K562 (cell line): ENCODE data around the gene HOXD13. TPM values are rescaled to one million over a fixed set of nuclear protein-coding genes. Genes with fewer than 3 reads are reported as not detected.

Source experiments
- BRD9 ChIP-seq: fragments of 450-650 bp; IDR thresholded peaks from 2 replicates; pipeline ENCODE4 v1.6.1; 2018; ENCODE audit warnings: low read depth; ENCODE audit not compliant: partially characterized antibody
- E2F3 ChIP-seq: fragments of 250-450 bp; sonication (Bioruptor Pico); IDR thresholded peaks from 2 replicates; pipeline ENCODE4 v1.4.0; 2020; ENCODE audit warnings: mild to moderate bottlenecking
- FIP1L1 ChIP-seq: fragments of 200-400 bp; formaldehyde crosslinking; IDR thresholded peaks from 2 replicates; pipeline ENCODE4 v1.6.1; 2018; ENCODE audit warnings: mild to moderate bottlenecking, low read depth, low read length; ENCODE audit not compliant: poor library complexity, severe bottlenecking
- HCFC1 ChIP-seq: IDR thresholded peaks from 2 replicates; pipeline ENCODE4 v1.6.1; 2012; ENCODE audit warnings: low read depth, low read length, improper control_type of control experiment
- KDM4B ChIP-seq, 2 experiments: fragments of 450-650 bp in 1 of 2; sonication (generic) in 1 of 2; IDR thresholded peaks; 2 replicates each; pipeline ENCODE4 v1.6.1; 2016 to 2017; ENCODE audit warnings: borderline replicate concordance in 2 of 2, antibody characterized with exemption in 1 of 2, low read depth in 1 of 2, mild to moderate bottlenecking in 1 of 2
- KDM5B ChIP-seq: fragments of 200-600 bp; sonication (generic); IDR thresholded peaks from 2 replicates; pipeline ENCODE4 v1.6.1; 2012; ENCODE audit warnings: low read depth, mild to moderate bottlenecking, moderate library complexity, low read length, control low read depth, inconsistent platforms; ENCODE audit not compliant: insufficient replicate concordance
- MAFG ChIP-seq: fragments of 450-650 bp; conservative IDR thresholded peaks from 2 replicates; pipeline ENCODE4 v1.6.1; 2016; ENCODE audit warnings: missing genetic modification characterization, missing compliant biosample characterization
- NCOA6 ChIP-seq: fragments of 450-650 bp; IDR thresholded peaks from 2 replicates; pipeline ENCODE4 v1.6.1; 2017; ENCODE audit warnings: mild to moderate bottlenecking
- OTX1 ChIP-seq: fragments of 450-650 bp; formaldehyde crosslinking; IDR thresholded peaks from 2 replicates; pipeline ENCODE4 v1.4.0; 2022; ENCODE audit warnings: mild to moderate bottlenecking
- RAD51 ChIP-seq: fragments of 450-650 bp; IDR thresholded peaks from 2 replicates; pipeline ENCODE4 v1.7.1; 2016; ENCODE audit warnings: low read depth, mild to moderate bottlenecking, borderline replicate concordance
- SETDB1 ChIP-seq: IDR thresholded peaks from one replicate; pipeline ENCODE4 v1.6.1; 2012; ENCODE audit warnings: low read length, control low read depth, inconsistent platforms
- STAT5B ChIP-seq: fragments of 250-450 bp; sonication (Bioruptor Pico); IDR thresholded peaks from 2 replicates; pipeline ENCODE4 v1.8.0; 2021; ENCODE audit warnings: mild to moderate bottlenecking, inconsistent platforms
- TAL1 ChIP-seq: fragments of 450-650 bp; IDR thresholded peaks from 2 replicates; pipeline ENCODE4 v1.6.1; 2016; ENCODE audit warnings: mild to moderate bottlenecking
- TEAD2 ChIP-seq: fragments of 450-650 bp; IDR thresholded peaks from 2 replicates; pipeline ENCODE4 v1.6.1; 2016; ENCODE audit warnings: missing genetic modification characterization, control low read depth, missing compliant biosample characterization
- TRIM24 ChIP-seq, 2 experiments: fragments of 450-650 bp; IDR thresholded peaks; 2 replicates each; pipeline ENCODE4 v1.6.1; 2016
- WHSC1 ChIP-seq: IDR thresholded peaks from one replicate; pipeline ENCODE4 v1.6.1; 2012; ENCODE audit warnings: low read length, control low read depth, inconsistent platforms
- XRCC3 ChIP-seq: fragments of 450-650 bp; IDR thresholded peaks from 2 replicates; pipeline ENCODE4 v1.6.1; 2017; ENCODE audit warnings: mild to moderate bottlenecking, moderate library complexity
- ZC3H4 ChIP-seq: sonication (generic); formaldehyde crosslinking; IDR thresholded peaks from 2 replicates; pipeline ENCODE4 v1.9.0; 2021; ENCODE audit warnings: missing genetic modification reagents, borderline replicate concordance
- ZNF766 ChIP-seq: fragments of 200-800 bp; sonication (Bioruptor generic); conservative IDR thresholded peaks from 2 replicates; pipeline ENCODE4 v1.6.1; 2016; ENCODE audit warnings: missing genetic modification characterization, missing compliant biosample characterization
- polyA plus RNA-seq, 8 experiments: library from polyadenylated mRNA; depleted of rRNA in 4 of 8; stranded (reverse) in 5 of 8; unstranded in 3 of 8; fragments of >200 nt; fragmentation: Nextera tagmentation in 2 of 8; fragmentation: Illumina TruSeq in 1 of 8; extraction: Ambion mirVana in 2 of 8; extraction: Trizol in 1 of 8; gene quantifications; 2 replicates each; pipeline versions ENCODE4 v1.2.1 to v1.2.3, GENCODE V29; 2011 to 2014; ENCODE audit warnings: inconsistent platforms in 1 of 8, missing spikeins in 1 of 8
- total RNA-seq, 7 experiments: library from RNA; depleted of rRNA in 6 of 7; stranded (reverse); fragments of >200 nt in 6 of 7; fragmentation: Illumina TruSeq in 2 of 7; extraction: Trizol in 2 of 7; gene quantifications; 2 replicates each; pipeline versions ENCODE4 v1.2.1 to v1.2.3, GENCODE V29; 2011 to 2021; ENCODE audit warnings: low replicate concordance in 1 of 7
- TF ChIP-seq, protein P1 (sequence below), 2 experiments: fragments of 450-650 bp; IDR thresholded peaks; 2 replicates each; pipeline ENCODE4 v1.6.1; 2018; ENCODE audit warnings: mild to moderate bottlenecking in 2 of 2, low read depth in 1 of 2; ENCODE audit not compliant: partially characterized antibody in 2 of 2
- TF ChIP-seq, protein P2 (sequence below): fragments of 250-450 bp; sonication (Bioruptor Pico); IDR thresholded peaks from 2 replicates; pipeline ENCODE4 v1.8.0; 2022; ENCODE audit warnings: moderate library complexity, mild to moderate bottlenecking, inconsistent platforms
- TF ChIP-seq, protein P3 (sequence below): fragments of 450-650 bp; IDR thresholded peaks from 2 replicates; pipeline ENCODE4 v1.6.1; 2016
- TF ChIP-seq, protein P4 (sequence below): fragments of 250-450 bp; sonication (Bioruptor Pico); IDR thresholded peaks from 2 replicates; pipeline ENCODE4 v1.5.1; 2021; ENCODE audit warnings: mild to moderate bottlenecking

Gene HOXD13
- total and polyA plus RNA-seq, 9 of the 15 experiments (the other 6 are each of a cell fraction or from before 2014, with no cell fraction given), result 0.03 to 0.04 TPM; not detected in 7

DNA sequence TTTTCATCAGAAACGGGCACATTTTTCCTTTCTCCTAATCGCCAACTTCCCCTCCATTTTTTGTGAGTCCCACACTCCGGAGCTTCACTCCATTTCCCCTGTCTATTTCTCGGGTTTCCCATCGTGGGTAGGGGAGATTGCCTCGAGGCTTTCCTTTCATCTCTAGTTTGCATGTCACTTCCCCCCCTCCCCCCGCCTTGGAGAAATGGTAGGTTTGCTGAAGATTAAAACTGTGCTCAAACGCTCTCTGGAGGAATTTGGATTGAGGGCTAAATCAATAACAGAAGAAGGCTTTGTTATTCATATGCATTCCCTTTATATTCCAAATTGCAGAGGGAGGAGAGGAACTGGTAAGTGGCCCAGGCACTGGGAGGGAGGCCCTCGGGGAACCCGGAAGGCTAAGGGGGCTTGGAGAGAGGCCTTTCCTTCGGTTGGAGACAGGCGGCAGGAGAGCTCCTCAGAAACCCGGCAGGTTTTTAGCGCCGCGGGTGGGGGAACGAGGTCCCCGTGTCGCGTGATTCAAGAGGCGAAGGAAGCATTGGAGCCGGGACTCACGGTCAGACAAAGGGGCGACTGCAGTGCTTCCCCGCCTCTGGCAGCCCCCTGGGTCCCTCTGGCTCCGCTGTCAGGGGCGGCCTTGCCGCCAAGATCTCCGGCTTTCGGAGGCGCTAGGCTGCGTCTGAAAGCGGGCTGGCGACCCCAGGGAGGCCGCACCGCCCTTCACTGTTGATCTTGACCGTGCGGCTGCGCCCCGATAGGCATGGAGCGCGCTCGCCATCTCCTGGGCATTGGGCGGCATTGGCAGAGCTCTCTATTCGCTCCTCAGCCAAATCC is 4.7 kb downstream of the HOXD13 start (continued):
- TF ChIP-seq, protein P1, sequence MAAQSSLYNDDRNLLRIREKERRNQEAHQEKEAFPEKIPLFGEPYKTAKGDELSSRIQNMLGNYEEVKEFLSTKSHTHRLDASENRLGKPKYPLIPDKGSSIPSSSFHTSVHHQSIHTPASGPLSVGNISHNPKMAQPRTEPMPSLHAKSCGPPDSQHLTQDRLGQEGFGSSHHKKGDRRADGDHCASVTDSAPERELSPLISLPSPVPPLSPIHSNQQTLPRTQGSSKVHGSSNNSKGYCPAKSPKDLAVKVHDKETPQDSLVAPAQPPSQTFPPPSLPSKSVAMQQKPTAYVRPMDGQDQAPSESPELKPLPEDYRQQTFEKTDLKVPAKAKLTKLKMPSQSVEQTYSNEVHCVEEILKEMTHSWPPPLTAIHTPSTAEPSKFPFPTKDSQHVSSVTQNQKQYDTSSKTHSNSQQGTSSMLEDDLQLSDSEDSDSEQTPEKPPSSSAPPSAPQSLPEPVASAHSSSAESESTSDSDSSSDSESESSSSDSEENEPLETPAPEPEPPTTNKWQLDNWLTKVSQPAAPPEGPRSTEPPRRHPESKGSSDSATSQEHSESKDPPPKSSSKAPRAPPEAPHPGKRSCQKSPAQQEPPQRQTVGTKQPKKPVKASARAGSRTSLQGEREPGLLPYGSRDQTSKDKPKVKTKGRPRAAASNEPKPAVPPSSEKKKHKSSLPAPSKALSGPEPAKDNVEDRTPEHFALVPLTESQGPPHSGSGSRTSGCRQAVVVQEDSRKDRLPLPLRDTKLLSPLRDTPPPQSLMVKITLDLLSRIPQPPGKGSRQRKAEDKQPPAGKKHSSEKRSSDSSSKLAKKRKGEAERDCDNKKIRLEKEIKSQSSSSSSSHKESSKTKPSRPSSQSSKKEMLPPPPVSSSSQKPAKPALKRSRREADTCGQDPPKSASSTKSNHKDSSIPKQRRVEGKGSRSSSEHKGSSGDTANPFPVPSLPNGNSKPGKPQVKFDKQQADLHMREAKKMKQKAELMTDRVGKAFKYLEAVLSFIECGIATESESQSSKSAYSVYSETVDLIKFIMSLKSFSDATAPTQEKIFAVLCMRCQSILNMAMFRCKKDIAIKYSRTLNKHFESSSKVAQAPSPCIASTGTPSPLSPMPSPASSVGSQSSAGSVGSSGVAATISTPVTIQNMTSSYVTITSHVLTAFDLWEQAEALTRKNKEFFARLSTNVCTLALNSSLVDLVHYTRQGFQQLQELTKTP (IDR thresholded peaks at IDR 0.05; ENCODE audit: low read depth in 1 of 2, partially characterized antibody in 2 of 2), result no peak
- TF ChIP-seq TAL1 (no peak), TEAD2 (tag) (no peak), TRIM24 (IDR thresholded peaks at IDR 0.05) (no peak), WHSC1 (no peak), MAFG (tag) (no peak), SETDB1 (no peak), FIP1L1 (peak; percentile 31), KDM4B (IDR thresholded peaks at IDR 0.05; ENCODE audit: borderline replicate concordance in 2 of 2, low read depth in 1 of 2) (no peak), ZC3H4 (no peak), RAD51 (no peak), NCOA6 (no peak), E2F3 (CRISPR knock-in tag) (0 out of 2 replicates have a peak, but pooled peaks have one; percentile 21), OTX1 (no peak), KDM5B (no peak), XRCC3 (no peak), HCFC1 (no peak), BRD9 (no peak), ZNF766 (peak; percentile 61; the same call in 1 of the 2 replicates), STAT5B (no peak)
- TF ChIP-seq, protein P2, sequence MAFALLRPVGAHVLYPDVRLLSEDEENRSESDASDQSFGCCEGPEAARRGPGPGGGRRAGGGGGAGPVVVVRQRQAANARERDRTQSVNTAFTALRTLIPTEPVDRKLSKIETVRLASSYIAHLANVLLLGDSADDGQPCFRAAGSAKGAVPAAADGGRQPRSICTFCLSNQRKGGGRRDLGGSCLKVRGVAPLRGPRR, result no peak
- TF ChIP-seq, protein P3, sequence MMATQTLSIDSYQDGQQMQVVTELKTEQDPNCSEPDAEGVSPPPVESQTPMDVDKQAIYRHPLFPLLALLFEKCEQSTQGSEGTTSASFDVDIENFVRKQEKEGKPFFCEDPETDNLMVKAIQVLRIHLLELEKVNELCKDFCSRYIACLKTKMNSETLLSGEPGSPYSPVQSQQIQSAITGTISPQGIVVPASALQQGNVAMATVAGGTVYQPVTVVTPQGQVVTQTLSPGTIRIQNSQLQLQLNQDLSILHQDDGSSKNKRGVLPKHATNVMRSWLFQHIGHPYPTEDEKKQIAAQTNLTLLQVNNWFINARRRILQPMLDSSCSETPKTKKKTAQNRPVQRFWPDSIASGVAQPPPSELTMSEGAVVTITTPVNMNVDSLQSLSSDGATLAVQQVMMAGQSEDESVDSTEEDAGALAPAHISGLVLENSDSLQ, result no peak
- TF ChIP-seq, protein P4, sequence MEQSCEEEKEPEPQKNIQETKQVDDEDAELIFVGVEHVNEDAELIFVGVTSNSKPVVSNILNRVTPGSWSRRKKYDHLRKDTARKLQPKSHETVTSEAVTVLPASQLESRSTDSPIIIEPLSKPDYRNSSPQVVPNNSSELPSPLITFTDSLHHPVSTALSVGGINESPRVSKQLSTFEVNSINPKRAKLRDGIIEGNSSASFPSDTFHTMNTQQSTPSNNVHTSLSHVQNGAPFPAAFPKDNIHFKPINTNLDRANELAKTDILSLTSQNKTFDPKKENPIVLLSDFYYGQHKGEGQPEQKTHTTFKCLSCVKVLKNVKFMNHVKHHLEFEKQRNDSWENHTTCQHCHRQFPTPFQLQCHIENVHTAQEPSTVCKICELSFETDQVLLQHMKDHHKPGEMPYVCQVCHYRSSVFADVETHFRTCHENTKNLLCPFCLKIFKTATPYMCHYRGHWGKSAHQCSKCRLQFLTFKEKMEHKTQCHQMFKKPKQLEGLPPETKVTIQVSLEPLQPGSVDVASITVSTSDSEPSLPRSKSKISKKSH (CRISPR knock-in tag), result no peak
